HuH-7 (cell line): ENCODE measurements around the gene S100A13.
"Not testable (repeated sequence)": the region's sequence is repeated elsewhere in the genome, so short reads cannot be mapped to it uniquely, and the experiment has no call there.

Experiments
- DNase-seq: peaks from one replicate; pipeline ENCODE4 v3.0.0; 2011; ENCODE audit warnings: low spot score

S100A13 gene

DNA sequence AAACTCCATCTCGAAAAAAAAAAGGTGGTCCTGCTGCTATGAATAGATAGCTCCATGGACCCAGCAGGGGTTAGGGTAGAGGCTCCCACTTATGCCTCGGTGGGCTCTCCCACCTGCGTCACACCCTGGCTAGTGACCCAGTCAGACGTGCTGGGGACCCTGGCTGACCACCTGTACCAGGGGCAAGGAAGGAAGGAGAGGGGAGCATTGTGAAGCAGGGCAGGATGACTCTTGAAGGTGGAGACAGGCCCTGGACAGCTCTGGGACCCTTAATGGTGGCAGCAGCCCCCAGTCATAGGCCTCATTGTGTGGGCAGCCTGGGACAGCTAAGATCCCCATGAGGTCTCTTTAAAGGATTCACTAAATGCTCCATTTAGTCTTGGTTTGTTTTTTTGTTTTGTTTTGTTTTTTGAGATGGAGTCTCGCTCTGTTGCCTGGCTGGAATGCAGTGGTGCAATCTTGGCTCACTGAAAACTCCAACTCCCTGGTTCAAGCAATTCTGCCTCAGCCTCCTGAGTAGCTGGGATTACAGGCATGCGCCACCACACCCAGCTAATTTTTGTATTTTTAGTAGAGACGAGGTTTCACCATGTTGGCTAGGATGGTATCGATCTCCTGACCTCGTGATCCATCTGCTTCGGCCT, 20.8 kb upstream of the S100A13 start:
- DNase-seq = no peak

DNA sequence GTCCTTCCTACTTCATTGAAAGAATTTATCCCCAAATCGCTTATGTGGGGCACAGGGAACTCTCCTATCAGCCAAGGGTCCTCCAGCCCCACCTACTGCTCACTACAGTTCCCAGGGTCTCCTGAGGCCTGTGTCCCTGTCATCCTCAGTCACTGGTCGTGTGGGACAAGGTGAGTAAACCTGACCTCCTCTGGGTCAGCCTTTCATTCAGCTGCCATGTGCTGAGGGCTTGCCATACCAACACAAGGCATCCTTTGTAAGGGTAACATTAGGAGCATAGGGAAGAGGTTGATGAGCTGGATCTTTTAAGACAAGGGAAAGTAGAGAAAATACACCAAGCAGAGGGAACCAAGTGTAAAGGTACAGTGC, 20.0 kb upstream of the S100A13 start:
- no peak for DNase-seq

DNA sequence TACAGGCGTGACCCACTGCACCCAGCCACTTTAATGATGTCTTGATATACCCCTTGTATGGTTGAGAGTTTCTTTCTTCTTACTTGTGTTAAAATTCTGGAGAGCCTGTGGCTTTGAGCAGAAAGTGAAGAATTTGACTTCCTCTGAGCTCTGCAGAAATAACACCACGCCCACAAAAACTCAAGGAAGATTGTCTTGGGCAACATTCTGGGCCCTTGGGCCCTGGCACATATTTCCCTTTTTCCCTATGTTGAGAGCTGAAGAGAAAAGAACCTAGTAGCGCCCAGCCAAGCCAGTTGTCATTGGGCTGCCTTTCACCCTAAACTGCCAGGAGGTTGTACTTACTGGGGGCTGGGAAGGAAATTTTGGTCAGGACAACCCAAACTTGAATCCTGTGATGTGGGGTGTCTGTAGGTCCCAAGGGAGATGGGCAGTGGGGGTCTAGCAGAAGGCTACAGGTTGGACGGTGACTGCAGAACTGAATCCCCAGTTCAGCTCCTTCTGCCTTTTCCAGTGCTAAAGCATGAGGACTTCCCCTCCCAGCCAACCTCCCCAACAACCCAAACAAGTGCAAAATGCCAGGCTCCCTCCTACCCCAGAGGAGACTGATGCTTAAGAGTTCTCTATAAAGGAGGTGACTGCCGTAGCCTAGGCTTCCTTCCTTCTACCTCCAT, 19.5 kb upstream of the S100A13 start:
- DNase-seq = no peak

DNA sequence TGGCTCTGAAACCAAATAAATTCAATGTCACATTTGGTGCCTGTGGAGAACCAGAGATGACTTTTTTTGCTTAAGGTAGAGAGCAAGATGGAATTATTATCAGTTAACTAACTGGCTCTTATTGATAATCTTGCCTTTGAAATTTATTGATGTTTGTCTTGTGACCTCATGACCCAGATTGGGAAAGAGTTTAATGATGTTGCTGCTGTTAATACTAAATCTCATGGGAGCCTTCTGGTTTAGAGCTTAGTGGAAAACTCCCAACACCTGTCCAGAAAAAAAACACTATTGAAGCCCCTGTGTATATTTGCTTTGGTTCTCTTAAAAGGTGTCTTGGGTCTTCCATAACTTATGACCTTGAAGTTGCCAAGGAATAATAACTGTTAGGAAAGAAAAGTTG, 16.5 kb upstream of the S100A13 start:
- DNase-seq = peak; percentile 36

DNA sequence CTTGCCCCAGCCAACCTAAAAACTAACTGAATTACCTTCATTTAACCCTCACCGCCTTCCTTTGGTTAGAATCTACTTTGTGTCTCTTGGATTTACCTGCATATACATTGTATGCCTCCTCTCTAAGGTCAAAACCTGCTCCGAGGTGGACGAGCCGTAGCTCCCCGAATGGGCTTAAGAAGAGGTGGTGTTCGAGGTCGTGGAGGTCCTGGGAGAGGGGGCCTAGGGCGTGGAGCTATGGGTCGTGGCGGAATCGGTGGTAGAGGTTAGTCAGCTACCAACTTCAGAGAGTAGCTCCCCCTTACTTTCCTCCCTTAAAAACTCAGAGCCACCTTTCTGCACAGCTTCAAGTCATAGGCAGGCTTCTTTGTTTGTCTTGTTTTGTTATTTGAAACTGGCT, 15.8 kb upstream of the S100A13 start:
- no peak for DNase-seq

DNA sequence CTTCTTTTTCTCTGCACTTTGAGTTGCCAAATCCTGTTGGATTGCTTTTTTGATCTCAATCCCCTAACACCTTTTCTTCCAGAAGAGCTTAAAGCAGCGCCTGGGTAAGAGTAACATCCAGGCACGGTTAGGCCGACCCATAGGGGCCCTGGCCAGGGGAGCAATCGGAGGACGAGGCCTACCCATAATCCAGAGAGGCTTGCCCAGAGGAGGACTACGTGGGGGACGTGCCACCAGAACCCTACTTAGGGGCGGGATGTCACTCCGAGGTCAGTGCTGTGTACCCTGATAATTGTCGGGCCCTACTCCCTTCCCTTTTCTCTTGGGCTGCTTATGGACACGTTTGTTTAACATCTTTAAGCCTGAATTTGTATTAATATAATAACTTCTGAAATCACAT, 14.9 kb upstream of the S100A13 start:
- DNase-seq = no peak

DNA sequence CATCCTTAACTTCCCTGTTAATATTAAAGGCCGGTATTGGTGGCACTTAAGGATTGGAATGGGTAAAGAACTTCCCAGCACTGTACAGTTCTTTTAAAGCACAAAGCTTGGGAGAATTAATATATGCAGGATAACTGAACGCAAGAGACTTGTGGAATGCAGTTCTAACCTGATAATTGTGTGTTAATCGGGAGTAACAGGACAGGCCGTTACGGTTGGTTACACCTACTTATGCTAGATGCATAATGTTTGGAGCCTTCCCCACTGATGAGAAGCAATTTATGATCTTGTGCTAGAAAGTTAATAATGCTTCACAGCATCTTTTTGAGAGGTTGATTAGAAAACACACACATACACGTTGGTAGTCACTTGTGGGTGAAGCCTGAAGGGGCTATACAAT, 13.6 kb upstream of the S100A13 start:
- DNase-seq = no peak

DNA sequence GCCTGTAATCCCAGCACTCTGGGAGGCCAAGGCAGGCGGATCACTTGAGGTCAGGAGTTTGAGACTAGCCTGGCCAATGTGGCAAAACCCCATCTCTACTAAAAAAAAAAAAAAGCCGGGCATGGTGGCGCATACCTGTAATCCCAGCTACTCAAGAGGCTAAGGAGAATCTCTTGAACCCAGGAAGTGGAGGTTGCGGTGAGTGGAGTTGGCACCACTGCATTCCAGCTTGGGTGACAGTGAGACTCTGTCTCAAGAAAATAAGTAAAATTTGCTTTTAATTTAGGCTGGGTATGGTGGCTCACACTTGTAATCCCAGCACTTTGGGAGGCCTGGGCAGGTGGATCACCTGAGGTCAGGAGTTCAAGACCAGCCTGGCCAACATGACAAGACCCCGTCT, 12.9 kb upstream of the S100A13 start:
- DNase-seq = not testable (repeated sequence)

DNA sequence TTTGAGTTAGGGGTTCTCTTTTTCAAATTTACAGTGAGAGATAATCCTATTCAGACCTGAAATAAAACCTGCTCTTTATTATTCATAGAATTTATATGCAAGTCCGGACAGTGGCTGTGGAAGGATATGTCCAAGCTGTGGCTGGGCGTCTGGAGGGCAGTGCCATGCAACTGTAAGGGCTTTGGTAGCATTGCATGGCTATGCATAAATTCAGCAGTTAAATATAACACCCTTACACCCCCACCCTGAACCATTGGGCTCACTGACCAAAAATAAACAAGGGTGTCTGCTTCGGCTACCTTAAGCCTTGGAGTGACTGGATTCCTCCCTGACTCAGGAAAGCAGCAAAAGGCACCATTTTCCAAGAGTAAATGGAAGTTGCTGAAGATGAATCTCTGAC, 12.0 kb upstream of the S100A13 start:
- DNase-seq = no peak

DNA sequence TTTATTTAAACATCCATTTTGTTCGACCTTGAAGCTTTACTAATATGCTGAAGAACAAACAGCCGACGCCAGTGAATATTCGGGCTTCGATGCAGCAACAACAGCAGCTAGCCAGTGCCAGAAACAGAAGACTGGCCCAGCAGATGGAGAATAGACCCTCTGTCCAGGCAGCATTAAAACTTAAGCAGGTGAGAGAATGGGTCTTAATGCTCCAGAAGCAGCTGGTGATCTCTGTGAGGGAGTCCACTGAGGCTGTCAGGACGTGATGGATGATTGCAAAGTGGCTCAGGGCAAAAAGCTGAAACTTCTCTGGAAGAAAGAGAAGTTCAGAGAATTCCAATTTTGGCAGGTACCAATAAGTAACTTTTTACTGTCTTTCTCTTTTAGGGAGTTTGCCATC, 11.0 kb upstream of the S100A13 start:
- no peak for DNase-seq

DNA sequence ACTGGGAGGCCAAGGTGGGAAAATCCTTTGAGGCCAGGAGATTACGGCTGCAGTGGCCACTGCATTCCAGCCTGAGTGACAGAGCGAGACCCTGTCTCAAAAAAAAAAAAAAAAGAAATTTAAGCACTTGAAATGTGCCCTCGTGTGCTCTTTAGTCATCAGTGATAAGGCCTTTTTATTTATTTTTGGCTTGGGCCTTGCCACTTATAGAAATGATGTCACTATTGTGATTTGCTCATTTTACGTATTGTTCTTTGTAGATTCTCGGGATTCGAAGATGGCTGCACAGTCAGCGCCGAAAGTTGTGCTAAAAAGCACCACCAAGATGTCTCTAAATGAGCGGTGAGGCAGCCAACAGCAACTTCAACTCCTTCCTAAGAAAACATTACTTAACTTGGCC, 9.0 kb upstream of the S100A13 start:
- no peak for DNase-seq

DNA sequence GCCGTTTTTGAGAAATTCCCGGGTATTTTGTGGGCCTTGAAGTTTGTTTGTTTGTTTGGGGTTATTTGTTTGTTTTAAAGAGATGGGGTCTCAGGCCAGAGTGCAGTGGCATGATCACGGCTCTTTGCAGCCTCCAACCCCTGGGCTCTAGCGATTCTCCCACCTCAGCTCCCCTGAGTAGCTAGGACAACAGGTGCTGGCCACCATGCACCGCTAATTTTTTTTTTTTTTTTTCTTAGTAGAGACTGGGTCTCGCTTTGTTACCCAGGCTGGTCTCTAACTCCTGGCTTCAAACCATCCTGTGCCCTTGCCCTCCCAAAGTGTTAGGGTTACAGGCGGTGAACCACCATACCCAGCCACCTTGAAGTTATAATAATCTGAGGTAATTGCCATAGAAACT, 8.6 kb upstream of the S100A13 start:
- DNase-seq = no peak

DNA sequence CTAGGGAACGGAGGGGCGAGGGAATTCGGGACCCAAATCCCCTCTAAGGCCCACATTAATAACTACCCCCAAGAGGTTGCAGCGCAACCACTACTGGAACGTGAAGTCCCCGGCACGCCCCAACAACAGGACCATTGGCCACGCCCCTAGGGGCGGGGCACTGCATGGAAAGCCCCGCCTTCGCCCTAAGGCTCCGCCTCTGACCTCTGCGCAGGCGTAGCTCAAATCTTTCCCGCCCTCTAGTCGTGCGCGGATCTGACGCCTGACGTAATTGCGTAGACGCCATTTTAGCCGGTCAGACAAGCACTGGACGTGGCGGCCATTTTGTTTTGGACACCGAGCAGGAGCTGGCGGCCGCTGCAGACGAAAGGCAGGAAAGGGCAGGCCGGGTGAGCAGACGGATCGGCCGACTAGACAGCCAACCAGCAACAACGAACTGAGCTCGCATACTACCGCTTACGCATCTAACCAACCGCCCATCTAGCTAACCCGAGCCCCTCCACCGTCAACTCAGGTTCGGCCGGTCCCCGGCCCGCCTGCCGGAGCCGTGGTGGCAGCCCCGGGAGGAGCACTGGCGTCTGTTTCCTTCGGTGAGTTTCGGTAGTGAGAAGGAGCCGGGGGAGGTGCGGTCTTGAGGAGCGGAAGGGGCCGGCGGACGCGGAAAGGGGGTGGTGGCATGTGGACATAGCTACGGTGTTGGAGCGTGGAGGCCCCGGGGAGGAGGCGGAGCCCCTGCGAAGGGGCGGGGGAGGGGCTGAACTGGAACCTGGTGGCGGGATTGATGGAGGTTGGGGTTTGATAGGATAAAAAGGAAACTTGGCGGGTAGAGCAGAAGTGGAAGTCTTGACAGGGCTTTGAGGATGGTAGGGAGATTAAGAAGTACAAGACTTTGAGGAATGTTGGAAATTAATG, 6.7 kb upstream of the S100A13 start, which contains the start of gene CHTOP:
Gene CHTOP, plus strand, starts transcription at position 313 of the 912 bp plus-strand sequence. CDS start 2,523 bp downstream, outside the sequence.
- peak; percentile 89 for DNase-seq

DNA sequence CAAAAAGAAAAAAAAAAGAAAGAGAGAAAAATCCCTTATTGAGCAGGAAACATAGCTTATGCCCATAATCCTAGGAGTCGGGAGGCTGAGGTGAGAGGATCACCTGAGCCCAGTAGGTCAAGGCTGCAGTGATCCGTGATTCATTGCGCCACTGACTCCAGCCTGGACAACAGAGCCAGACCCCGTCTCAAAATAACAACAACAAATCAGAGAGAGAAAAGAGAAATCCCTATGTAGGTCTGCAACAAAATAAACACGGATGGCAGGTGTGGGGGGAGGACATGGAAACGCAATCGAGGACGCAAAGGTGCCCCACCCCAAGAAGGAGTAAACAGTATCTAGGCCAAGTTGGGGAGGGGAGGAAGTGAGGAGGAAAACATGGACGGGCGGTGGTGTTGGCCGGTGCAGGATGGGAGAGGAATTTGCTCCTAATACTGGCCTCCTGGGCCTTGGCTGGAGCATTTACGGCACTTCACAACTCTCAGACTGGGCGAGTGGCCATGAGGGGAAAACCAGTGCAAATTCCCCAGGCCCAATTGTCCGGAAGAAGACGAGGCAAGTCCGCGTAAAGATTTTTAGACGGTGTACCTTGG, 6.0 kb upstream of the S100A13 start:
- peak; percentile 39 for DNase-seq

DNA sequence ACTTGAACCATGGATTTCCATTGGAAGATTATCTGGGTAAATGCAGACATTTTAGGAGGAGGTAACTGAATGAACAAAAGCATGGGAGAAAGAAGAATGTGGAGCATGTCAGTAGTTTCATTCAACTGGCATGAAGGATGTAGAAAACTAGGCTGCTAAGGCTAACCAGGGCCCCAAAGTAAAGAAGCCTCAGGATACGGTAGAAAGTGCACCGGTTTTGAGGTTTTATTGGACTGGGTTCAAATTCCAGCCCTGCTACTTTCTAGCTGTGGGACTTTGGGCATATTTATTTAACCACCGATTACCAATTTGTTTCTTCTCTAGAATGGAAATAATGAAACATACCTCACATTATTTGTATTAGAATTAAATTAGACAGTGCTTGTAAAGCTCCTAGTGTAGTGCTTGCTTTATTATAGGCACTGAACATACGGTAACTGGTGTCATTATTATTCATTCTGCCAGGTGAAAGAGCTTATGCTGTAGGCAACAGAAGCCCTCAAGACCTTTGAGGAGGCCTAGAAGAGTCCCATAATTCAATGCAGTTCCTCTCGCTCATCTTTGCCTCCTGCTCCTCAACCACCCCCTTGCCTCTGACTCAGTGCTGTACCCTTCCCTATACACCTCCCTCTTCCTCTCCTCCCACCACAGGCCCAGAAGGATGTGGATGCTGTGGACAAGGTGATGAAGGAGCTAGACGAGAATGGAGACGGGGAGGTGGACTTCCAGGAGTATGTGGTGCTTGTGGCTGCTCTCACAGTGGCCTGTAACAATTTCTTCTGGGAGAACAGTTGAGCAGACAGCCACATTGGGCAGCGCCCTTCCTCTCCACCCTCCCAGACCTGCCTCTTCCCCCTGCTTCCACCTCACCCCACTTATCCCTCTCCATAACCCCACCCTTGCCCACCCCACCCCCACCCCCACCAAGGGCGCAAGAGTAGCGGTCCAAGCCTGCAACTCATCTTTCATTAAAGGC, 4.0 kb upstream of the S100A13 start:
- DNase-seq = no peak

DNA sequence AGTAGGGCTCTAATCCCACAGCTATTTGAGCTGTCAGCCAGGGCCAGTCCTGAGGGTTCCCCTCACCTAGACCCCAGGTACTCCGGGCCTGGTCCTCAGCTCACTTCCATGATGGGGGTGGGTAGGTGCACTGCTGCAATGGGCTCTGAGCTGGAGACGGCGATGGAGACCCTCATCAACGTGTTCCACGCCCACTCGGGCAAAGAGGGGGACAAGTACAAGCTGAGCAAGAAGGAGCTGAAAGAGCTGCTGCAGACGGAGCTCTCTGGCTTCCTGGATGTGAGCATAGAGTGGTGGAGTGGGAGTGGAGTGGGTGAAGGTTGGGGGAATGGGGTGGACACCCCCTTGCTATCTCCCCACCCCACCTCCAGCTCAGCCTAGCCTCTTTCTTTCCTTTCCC, 3.1 kb upstream of the S100A13 start:
- no peak for DNase-seq

DNA sequence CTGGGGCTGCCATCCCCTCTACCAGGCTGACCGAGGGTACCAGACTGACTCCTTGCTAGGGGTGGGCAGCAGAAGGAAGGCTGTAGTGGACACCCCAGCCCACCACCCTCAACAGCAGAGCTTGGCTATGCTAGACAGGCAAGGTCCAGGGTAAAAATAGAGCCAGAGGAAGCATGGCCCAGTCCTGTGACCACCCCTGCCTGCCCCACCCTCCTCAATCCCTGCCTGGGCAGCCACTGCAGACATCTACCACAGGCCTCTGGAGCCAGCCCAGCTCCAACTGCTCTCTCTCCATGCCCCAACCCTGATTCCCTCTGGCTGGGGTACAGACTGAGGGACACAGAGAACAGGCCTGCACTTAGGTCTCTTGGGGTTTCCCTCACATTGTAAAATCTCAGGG, 2.7 kb upstream of the S100A13 start:
- no peak for DNase-seq

DNA sequence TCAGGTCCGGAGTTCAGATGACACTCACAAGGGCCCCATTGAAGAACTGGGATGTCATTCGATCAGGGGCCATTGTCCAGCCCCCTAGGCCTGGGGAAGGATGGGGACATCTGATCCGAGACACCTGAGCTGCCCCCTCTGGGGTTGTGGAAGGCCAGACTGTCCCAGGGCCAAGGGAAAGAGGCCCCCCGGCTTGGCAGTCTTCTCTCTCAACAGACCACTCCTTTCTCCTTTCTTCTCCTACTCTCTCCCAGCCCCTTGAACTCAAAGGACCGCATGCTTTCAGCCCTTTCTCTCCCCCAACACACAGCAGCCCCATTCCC, 2.0 kb upstream of the S100A13 start:
- DNase-seq = no peak

DNA sequence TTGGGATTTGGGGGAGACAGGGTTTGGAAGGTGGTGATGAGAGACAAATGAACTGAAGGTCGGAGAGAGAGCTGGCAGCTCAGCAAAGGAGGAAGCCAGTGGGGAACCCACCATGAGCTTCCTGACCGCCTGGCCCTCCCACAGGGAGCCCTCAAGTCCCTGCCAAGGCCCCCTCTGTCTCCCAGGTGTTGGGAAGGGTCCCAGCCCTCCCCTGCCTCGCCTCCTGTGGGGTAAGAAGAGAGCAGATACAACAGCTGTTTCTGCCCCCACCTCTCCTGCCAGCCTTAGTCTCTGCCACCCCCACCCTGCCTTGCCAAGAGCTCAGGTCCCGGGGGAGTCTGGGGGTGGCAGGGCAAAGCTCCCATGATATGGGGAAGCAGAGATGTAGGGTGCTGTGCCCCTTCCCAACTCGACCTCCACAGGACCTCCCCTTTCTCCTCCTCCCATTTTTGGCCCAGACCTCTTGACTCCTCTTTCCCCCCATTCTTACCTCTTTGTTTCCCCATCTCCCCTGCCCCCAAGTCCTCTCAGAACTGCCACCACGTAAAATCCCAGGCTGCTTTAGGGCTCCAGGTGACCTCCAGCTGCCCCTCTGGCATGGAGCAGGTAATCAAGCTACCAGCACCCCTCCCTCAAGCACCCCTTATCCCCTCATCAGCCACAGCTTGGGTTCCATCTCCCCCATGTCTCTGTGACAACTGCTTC, 1.5 kb upstream of the S100A13 start:
- DNase-seq = no peak

DNA sequence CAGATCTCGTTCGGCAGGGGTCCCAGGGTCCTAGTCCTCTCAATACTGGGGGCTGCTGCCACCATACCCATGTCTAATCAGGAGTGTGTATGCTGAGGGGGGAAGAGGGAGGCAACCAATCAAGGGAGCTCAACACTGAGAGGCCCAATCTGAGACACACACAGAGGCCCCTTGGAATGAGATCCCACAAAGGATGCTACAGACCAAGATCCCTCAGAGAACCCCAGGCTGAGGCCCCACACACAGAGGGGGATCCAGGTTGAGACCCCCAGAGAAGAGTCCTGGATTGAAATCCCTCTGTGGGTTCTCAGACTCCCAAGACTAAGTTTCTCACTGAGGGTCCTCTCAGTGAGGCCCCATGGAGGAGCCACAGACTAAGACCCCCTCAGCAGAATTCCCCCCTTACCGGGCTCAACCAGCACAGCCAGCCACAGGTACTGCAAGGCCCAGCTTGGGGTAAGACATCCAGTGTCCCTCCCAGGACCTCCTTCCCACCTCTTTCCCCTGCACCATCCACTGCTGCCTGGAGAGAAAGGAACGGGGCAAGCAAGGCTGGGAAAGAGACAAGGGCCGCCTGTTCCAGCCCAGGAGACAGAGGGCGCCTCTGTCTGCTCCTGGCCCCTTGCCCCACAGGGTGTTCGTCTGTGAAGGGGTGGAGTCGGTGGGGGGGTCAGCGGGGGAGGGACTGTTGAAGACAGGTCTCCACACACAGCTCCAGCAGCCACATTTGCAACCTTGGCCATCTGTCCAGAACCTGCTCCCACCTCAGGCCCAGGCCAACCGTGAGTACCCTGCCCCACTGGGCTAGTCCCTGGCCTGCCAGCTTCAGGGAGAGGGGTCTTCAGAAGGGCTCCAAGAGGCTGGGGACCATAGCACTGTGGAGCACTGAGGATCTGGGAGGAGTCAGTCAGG, 666 bp upstream of the S100A13 start, which contains the start of gene S100A1:
Gene S100A1, plus strand, starts transcription at position 720 of the 912 bp plus-strand sequence. CDS start 2,088 bp downstream, outside the sequence.
- DNase-seq = no peak
